ENCODE results near the gene SMOC2. TPM values are rescaled to one million over a fixed set of nuclear protein-coding genes. Genes with fewer than 3 reads are reported as not detected.

SMOC2 gene
- total RNA-seq, 1 experiment from 2014 or later = 0.42 TPM

GRCh38 chr6:168408504-168409136 lies 32.4 kb upstream of the SMOC2 start:
- no TSS peak for BruUV-seq (replicated peaks)
- Histone ChIP-seq H3K4me3 (replicated peaks in 1 of 2; ENCODE audit: low read depth in 1 of 2, low read length in 2 of 2) (no peak overlapping the region), H3K4me2 (ENCODE audit: low read length) (no peak overlapping the region), H3K9me2 (ENCODE audit: insufficient read depth) (no peaks in the 10 kb centered on the region), H3K27ac (ENCODE audit: low read depth, low read length) (no peak overlapping the region), H2AFZ (ENCODE audit: low read depth, low read length, poor library complexity, severe bottlenecking) (no peak overlapping the region), H3K9me3 (ENCODE audit: control insufficient read depth in 1 of 2, insufficient read depth in 1 of 2, low read depth in 1 of 2, low read length in 2 of 2) (no peaks in the 10 kb centered on the region), H3K79me2 (ENCODE audit: insufficient read depth, low read length) (no peaks in the 10 kb centered on the region), H3K27me3 (ENCODE audit: insufficient read depth, low read length) (no peaks in the 10 kb centered on the region), H4K20me1 (ENCODE audit: insufficient read depth) (no peaks in the 10 kb centered on the region), H3K9ac (ENCODE audit: low read length) (no peak overlapping the region), H3K4me1 (ENCODE audit: control insufficient read depth in 1 of 2, insufficient read depth in 2 of 2, low read length in 2 of 2) (no peaks in the 10 kb centered on the region), H3K36me3 (ENCODE audit: control insufficient read depth in 1 of 2, insufficient read depth in 2 of 2, low read length in 2 of 2) (no peaks in the 10 kb centered on the region)
- intact Hi-C loops (cut with micrococcal nuclease) = no loop called here
- no peak for ATAC-seq
- ChIA-PET RAD21 (ENCODE audit: low non-redundant PET in 1 of 2, low total read pairs in 2 of 2, uncharacterized antibody in 2 of 2, unreplicated experiment in 2 of 2) (no interaction called here), POLR2A (no interaction called here), CTCF (no interaction called here)
- no peak for DNase-seq (ENCODE audit: low read depth, low spot score)
- TF ChIP-seq EZH2phosphoT487 (IDR thresholded peaks at IDR 0.05; ENCODE audit: borderline replicate concordance) = no peak
- TF ChIP-seq SP1 (IDR thresholded peaks at IDR 0.05; ENCODE audit: low read depth) = no peak
- TF ChIP-seq CBX3 (IDR thresholded peaks at IDR 0.05; ENCODE audit: low read depth) = no peak
- TF ChIP-seq SIN3A (IDR thresholded peaks at IDR 0.05; ENCODE audit: low read depth) = no peak
- TF ChIP-seq FOSL1 (IDR thresholded peaks at IDR 0.05; ENCODE audit: low read depth) = no peak
- no peak for TF ChIP-seq JUND (IDR thresholded peaks at IDR 0.05)
- no peak for TF ChIP-seq EGR1 (IDR thresholded peaks at IDR 0.05; ENCODE audit: low read depth)

GRCh38 chr6:168410035-168410434 lies 30.9 kb upstream of the SMOC2 start:
- intact Hi-C loops (cut with micrococcal nuclease) = no loop called here
- no peaks in the 10 kb centered on the region for H3K79me2 ChIP-seq (ENCODE audit: insufficient read depth, low read length)

More at GRCh38 chr6:168410035-168410434, 30.9 kb upstream of the SMOC2 start:
- Histone ChIP-seq H3K9me2 (ENCODE audit: insufficient read depth) (no peaks in the 10 kb centered on the region), H3K4me2 (ENCODE audit: low read length) (no peak overlapping the region), H4K20me1 (ENCODE audit: insufficient read depth) (no peaks in the 10 kb centered on the region), H3K9ac (ENCODE audit: low read length) (no peak overlapping the region), H2AFZ (ENCODE audit: low read depth, low read length, poor library complexity, severe bottlenecking) (no peak overlapping the region), H3K27me3 (ENCODE audit: insufficient read depth, low read length) (no peaks in the 10 kb centered on the region), H3K9me3 (ENCODE audit: control insufficient read depth in 1 of 2, insufficient read depth in 1 of 2, low read depth in 1 of 2, low read length in 2 of 2) (no peaks in the 10 kb centered on the region), H3K27ac (ENCODE audit: low read depth, low read length) (no peak overlapping the region), H3K36me3 (ENCODE audit: control insufficient read depth in 1 of 2, insufficient read depth in 2 of 2, low read length in 2 of 2) (no peaks in the 10 kb centered on the region), H3K4me1 (ENCODE audit: control insufficient read depth in 1 of 2, insufficient read depth in 2 of 2, low read length in 2 of 2) (no peaks in the 10 kb centered on the region), H3K4me3 (replicated peaks in 1 of 2; ENCODE audit: low read depth in 1 of 2, low read length in 2 of 2) (no peak overlapping the region)
- no peak for DNase-seq (ENCODE audit: low read depth, low spot score)
- RAD21 ChIA-PET (ENCODE audit: low non-redundant PET in 1 of 2, low total read pairs in 2 of 2, uncharacterized antibody in 2 of 2, unreplicated experiment in 2 of 2) = no interaction called here
- TF ChIP-seq SRF (IDR thresholded peaks at IDR 0.05; ENCODE audit: low read depth) (no peak), YY1 (IDR thresholded peaks at IDR 0.05; ENCODE audit: extremely low read depth, insufficient replicate concordance, low read depth, low read length) (no peak), EGR1 (IDR thresholded peaks at IDR 0.05; ENCODE audit: low read depth) (no peak)
- POLR2A ChIA-PET = no interaction called here
- BruUV-seq (replicated peaks) = no TSS peak
- CTCF ChIA-PET = no interaction called here
- no peak for ATAC-seq
